Keratinocyte (primary cell): ENCODE data around the gene PEA15. TPM values are rescaled to one million over a fixed set of nuclear protein-coding genes. Genes with fewer than 3 reads are reported as not detected.

Experiments used
- DNase-seq: peaks from one replicate; pipeline ENCODE4 v3.0.0-alpha.2; 2011; ENCODE audit warnings: low read depth, missing footprints, low spot score
- FAIRE-seq: peaks from 2 replicates; lab custom pipeline; 2011; peaks lifted over from hg19 to GRCh38; lab: Jason Lieb, UNC
- H2AFZ ChIP-seq: 2 replicates; pipeline ENCODE4 v1.6.0; 2012; ENCODE audit warnings: low read length, control low read depth, inconsistent platforms; ENCODE audit not compliant: control insufficient read depth
- H3K27ac ChIP-seq: 2 replicates; pipeline ENCODE4 v1.5.1; 2011; ENCODE audit warnings: low read length; ENCODE audit not compliant: control insufficient read depth, insufficient read depth
- H3K27me3 ChIP-seq: 3 replicates; pipeline ENCODE4 v1.6.0; 2011; ENCODE audit warnings: low read length; ENCODE audit not compliant: control insufficient read depth, insufficient read depth; ENCODE audit errors: extremely low read depth
- H3K36me3 ChIP-seq, 2 experiments: 2 replicates in 1 of 2; 3 replicates in 1 of 2; pipeline ENCODE4 v1.5.1; 2011; ENCODE audit warnings: low read length in 2 of 2, mild to moderate bottlenecking in 1 of 2; ENCODE audit not compliant: control insufficient read depth in 2 of 2, insufficient read depth in 2 of 2; ENCODE audit errors: extremely low read depth in 1 of 2
- H3K4me1 ChIP-seq: 3 replicates; pipeline ENCODE4 v1.5.1; 2011; ENCODE audit warnings: low read length; ENCODE audit not compliant: control insufficient read depth, insufficient read depth; ENCODE audit errors: extremely low read depth
- H3K4me2 ChIP-seq: 3 replicates; pipeline ENCODE4 v1.6.0; 2011; ENCODE audit warnings: low read depth, low read length; ENCODE audit not compliant: control insufficient read depth, insufficient read depth; ENCODE audit errors: extremely low read depth
- H3K4me3 ChIP-seq, 3 experiments: fragments of 200-600 bp in 1 of 3; sonication (generic) in 1 of 3; 2 replicates in 2 of 3; 3 replicates in 1 of 3; pipeline ENCODE4 v1.5.1; 2011 to 2016; ENCODE audit warnings: low read length in 3 of 3, mild to moderate bottlenecking in 3 of 3, control low read depth in 2 of 3, inconsistent platforms in 1 of 3, low read depth in 1 of 3, mixed read lengths in 1 of 3, mixed run types in 1 of 3, moderate library complexity in 1 of 3; ENCODE audit not compliant: control insufficient read depth in 2 of 3, insufficient read depth in 2 of 3; ENCODE audit errors: extremely low read depth in 1 of 3
- H3K79me2 ChIP-seq: 2 replicates; pipeline ENCODE4 v1.6.0; 2012; ENCODE audit warnings: low read length; ENCODE audit not compliant: control insufficient read depth, insufficient read depth
- H3K9ac ChIP-seq: 3 replicates; pipeline ENCODE4 v1.6.0; 2011; ENCODE audit warnings: low read length; ENCODE audit not compliant: control insufficient read depth, insufficient read depth; ENCODE audit errors: extremely low read depth
- H3K9me1 ChIP-seq: 3 replicates; pipeline ENCODE4 v1.6.0; 2011; ENCODE audit warnings: low read length; ENCODE audit not compliant: control insufficient read depth, insufficient read depth; ENCODE audit errors: extremely low read depth
- H3K9me3 ChIP-seq: 2 replicates; pipeline ENCODE4 v1.5.1; 2012; ENCODE audit warnings: low read depth, low read length; ENCODE audit not compliant: control insufficient read depth
- H4K20me1 ChIP-seq: 3 replicates; pipeline ENCODE4 v1.6.0; 2011; ENCODE audit warnings: low read length; ENCODE audit not compliant: control insufficient read depth, insufficient read depth; ENCODE audit errors: extremely low read depth
- EZH2 ChIP-seq: IDR thresholded peaks from one replicate; pipeline ENCODE4 v1.6.1; 2012; ENCODE audit warnings: inconsistent platforms, mild to moderate bottlenecking, low read length, moderate library complexity
- dilution Hi-C: fragments of 300-500 bp; cut with MboI; formaldehyde crosslinking; loops from one replicate; pipeline ENCODE4 v1.7.0; 2020; ENCODE audit warnings: low sequenced_read_pairs; ENCODE audit not compliant: extremely low pct_ligation_motif_present
- polyA plus RNA-seq, 5 experiments: library from polyadenylated mRNA; depleted of rRNA in 3 of 5; stranded (reverse) in 3 of 5; stranded (forward) in 1 of 5; unstranded in 1 of 5; fragments of >200 nt; gene quantifications; 1 replicate in 1 of 5; 2 replicates in 3 of 5; 3 replicates in 1 of 5; pipeline versions ENCODE4 v1.2.1 to v1.2.3, GENCODE V29; 2011 to 2012; ENCODE audit warnings: missing spikeins in 2 of 5, low read depth in 1 of 5, low replicate concordance in 1 of 5
- TF ChIP-seq, protein P1 (sequence below), 3 experiments: IDR thresholded peaks in 1 of 3; conservative IDR thresholded peaks in 1 of 3; optimal IDR thresholded peaks in 1 of 3; 2 replicates in 2 of 3; 3 replicates in 1 of 3; pipeline versions ENCODE3 to v1.5.1; 2011; ENCODE audit warnings: low read length in 3 of 3, mild to moderate bottlenecking in 3 of 3, moderate library complexity in 2 of 3, control low read depth in 1 of 3, inconsistent platforms in 1 of 3; ENCODE audit not compliant: insufficient read depth in 2 of 3; ENCODE audit errors: extremely low read depth in 1 of 3

PEA15 gene
- polyA plus RNA-seq, 1 donor (not counting 4 experiments of a cell fraction or from before 2014, with no cell fraction given), result 367 TPM

DNA sequence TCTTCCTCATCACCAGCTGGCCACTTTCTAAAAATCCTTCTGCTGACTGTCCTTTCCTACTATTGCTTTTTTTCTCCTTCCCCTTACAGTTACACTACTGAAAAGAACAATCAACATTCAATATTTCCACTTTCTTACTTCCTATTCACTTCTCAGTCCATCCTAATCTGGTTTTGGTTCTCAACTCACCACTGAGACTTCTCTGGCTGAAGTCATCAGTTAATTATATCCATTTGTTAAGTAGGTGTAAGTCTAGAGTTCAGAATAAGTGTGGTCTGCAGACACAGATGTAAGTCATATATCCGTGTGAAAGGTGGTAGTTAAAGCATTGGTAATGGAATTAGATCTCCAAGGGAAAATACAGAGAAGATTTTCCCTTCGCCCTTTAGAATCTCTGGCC lies 21.4 kb downstream of the PEA15 start:
- FAIRE-seq, result no peak
- dilution Hi-C loops, result no loop called here
- no peak for DNase-seq

GRCh38 chr1:160227034-160227433 lies 21.9 kb downstream of the PEA15 start:
- H4K20me1 ChIP-seq, result no peaks in the 10 kb centered on the region
- H3K27ac ChIP-seq, result no peak overlapping the region
- H3K9ac ChIP-seq, result no peak overlapping the region
- no peaks in the 10 kb centered on the region for H3K9me3 ChIP-seq
- dilution Hi-C loops, result no loop called here
- H3K4me2 ChIP-seq, result no peak overlapping the region
- H3K79me2 ChIP-seq, result no peaks in the 10 kb centered on the region
- DNase-seq (no peak), FAIRE-seq (no peak)
- H3K4me1 ChIP-seq, result peaks cover 14% of the 10 kb centered on the region
- peaks cover 22 to 32% of the 10 kb centered on the region in 2 experiments for H3K36me3 ChIP-seq
- no peak overlapping the region for H2AFZ ChIP-seq
- no peak overlapping the region for H3K4me3 ChIP-seq
- H3K9me1 ChIP-seq, result no peaks in the 10 kb centered on the region
- no peaks in the 10 kb centered on the region for H3K27me3 ChIP-seq
- no peak for TF ChIP-seq EZH2
- TF ChIP-seq, protein P1, sequence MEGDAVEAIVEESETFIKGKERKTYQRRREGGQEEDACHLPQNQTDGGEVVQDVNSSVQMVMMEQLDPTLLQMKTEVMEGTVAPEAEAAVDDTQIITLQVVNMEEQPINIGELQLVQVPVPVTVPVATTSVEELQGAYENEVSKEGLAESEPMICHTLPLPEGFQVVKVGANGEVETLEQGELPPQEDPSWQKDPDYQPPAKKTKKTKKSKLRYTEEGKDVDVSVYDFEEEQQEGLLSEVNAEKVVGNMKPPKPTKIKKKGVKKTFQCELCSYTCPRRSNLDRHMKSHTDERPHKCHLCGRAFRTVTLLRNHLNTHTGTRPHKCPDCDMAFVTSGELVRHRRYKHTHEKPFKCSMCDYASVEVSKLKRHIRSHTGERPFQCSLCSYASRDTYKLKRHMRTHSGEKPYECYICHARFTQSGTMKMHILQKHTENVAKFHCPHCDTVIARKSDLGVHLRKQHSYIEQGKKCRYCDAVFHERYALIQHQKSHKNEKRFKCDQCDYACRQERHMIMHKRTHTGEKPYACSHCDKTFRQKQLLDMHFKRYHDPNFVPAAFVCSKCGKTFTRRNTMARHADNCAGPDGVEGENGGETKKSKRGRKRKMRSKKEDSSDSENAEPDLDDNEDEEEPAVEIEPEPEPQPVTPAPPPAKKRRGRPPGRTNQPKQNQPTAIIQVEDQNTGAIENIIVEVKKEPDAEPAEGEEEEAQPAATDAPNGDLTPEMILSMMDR (optimal IDR thresholded peaks at IDR 0.05 in 1 of 3, IDR thresholded peaks at IDR 0.05 in 1 of 3, conservative IDR thresholded peaks at IDR 0.05 in 1 of 3; ENCODE audit: extremely low read depth in 1 of 3, insufficient read depth in 2 of 3, low read length in 3 of 3), result no peak

More for the DNA sequence above, 21.4 kb downstream of the PEA15 start:
- no peaks in the 10 kb centered on the region for H4K20me1 ChIP-seq
- H3K27me3 ChIP-seq, result no peaks in the 10 kb centered on the region
- H3K4me3 ChIP-seq, result no peak overlapping the region
- no peak overlapping the region for H3K27ac ChIP-seq
- TF ChIP-seq, protein P1 (optimal IDR thresholded peaks at IDR 0.05 in 1 of 3, IDR thresholded peaks at IDR 0.05 in 1 of 3, conservative IDR thresholded peaks at IDR 0.05 in 1 of 3; ENCODE audit: extremely low read depth in 1 of 3, insufficient read depth in 2 of 3, low read length in 3 of 3), result no peak
- no peak for TF ChIP-seq EZH2
- peaks cover 14% of the 10 kb centered on the region for H3K4me1 ChIP-seq
- no peak overlapping the region for H3K4me2 ChIP-seq
- peaks cover 19 to 32% of the 10 kb centered on the region in 2 experiments for H3K36me3 ChIP-seq
- no peaks in the 10 kb centered on the region for H3K9me1 ChIP-seq
- H3K9ac ChIP-seq, result no peak overlapping the region
- no peak overlapping the region for H2AFZ ChIP-seq
- no peaks in the 10 kb centered on the region for H3K9me3 ChIP-seq
- H3K79me2 ChIP-seq, result no peaks in the 10 kb centered on the region
